GM12873 (cell line): ENCODE data around the gene TACC2.

ENCODE experiments used
- TF ChIP-seq, protein P1 (sequence below): IDR thresholded peaks from 2 replicates; pipeline ENCODE4 v1.5.1; 2012; ENCODE audit warnings: low read depth, mild to moderate bottlenecking, moderate library complexity, low read length, control low read depth; ENCODE audit not compliant: insufficient read depth; ENCODE audit errors: missing control alignments

The TACC2 gene

DNA sequence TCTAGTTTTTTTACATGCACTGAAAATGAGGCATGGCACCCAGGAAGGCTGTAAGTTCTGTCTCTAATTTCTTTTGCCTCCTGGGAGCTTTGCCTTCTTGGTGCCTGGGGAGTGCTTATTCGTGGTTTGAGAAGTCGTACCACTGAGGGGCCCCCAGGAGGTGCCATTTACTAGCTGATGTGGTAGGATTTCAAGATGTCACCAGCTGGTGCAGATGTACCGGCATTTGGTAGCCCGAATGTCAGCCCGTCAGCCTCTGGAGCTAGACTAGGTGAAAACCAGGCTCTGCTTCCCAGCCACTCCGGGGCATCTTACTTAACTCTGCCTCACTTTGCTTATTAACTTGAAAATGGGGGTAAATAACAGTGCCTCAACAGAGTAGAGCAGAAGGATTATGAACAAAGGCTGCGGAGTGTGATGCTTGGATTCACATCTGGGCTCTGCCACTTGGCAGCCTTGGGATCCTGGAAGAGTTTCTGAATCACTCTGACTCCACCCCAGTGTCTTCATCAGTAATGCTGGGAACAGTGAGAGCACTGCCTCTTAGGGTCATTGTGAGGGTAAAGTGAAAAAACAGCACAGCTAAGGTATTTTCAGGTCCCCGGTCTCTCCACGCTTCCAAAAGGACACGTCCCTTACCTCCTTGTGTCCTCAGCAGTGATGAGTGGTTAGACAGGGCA lies 250.8 kb downstream of the TACC2 start:
- TF ChIP-seq, protein P1, sequence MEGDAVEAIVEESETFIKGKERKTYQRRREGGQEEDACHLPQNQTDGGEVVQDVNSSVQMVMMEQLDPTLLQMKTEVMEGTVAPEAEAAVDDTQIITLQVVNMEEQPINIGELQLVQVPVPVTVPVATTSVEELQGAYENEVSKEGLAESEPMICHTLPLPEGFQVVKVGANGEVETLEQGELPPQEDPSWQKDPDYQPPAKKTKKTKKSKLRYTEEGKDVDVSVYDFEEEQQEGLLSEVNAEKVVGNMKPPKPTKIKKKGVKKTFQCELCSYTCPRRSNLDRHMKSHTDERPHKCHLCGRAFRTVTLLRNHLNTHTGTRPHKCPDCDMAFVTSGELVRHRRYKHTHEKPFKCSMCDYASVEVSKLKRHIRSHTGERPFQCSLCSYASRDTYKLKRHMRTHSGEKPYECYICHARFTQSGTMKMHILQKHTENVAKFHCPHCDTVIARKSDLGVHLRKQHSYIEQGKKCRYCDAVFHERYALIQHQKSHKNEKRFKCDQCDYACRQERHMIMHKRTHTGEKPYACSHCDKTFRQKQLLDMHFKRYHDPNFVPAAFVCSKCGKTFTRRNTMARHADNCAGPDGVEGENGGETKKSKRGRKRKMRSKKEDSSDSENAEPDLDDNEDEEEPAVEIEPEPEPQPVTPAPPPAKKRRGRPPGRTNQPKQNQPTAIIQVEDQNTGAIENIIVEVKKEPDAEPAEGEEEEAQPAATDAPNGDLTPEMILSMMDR: no peak

- TF ChIP-seq, protein P1: no peak
Measured at GRCh38 chr10:122240401-122240800, 251.4 kb downstream of the TACC2 start.

DNA sequence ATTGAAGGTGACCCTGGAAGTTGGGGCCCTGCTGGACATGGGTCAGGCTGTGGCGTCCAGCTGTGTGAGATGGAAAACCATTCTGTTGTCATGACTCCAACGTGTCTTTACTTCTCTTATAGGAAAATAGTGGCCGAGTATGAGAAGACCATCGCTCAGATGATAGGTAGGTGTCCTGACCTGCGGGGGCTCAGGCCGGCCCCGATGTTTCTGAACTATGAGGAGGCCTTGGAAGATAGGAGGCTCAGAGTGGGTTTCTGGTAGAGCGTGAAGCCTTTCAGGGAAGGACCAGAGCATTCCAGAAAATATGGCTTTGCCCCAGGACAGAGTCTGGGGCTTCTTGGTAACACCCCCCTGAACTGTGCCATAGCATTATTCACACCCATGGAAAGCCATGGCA lies 252.9 kb downstream of the TACC2 start:
- TF ChIP-seq, protein P1: no peak

DNA sequence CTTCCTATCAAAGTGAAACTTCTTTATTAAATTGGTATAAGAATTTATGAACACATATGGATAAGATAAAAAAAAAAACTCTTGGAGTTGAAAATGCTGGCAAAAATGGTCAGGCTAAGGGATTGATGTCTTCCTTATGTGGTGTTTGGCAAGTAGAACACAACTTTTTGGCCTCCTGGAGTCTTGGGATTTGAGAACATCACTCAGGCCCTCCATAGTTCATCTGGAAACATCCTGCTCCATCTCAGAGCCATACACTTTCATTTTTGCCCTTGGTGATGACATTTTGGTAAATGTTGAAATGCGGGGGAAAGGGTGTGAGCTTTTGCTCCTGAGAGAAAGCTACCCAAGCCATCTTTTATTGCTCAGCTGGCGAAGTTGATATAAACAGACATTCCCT lies 254.6 kb downstream of the TACC2 start:
- TF ChIP-seq, protein P1: no peak

DNA sequence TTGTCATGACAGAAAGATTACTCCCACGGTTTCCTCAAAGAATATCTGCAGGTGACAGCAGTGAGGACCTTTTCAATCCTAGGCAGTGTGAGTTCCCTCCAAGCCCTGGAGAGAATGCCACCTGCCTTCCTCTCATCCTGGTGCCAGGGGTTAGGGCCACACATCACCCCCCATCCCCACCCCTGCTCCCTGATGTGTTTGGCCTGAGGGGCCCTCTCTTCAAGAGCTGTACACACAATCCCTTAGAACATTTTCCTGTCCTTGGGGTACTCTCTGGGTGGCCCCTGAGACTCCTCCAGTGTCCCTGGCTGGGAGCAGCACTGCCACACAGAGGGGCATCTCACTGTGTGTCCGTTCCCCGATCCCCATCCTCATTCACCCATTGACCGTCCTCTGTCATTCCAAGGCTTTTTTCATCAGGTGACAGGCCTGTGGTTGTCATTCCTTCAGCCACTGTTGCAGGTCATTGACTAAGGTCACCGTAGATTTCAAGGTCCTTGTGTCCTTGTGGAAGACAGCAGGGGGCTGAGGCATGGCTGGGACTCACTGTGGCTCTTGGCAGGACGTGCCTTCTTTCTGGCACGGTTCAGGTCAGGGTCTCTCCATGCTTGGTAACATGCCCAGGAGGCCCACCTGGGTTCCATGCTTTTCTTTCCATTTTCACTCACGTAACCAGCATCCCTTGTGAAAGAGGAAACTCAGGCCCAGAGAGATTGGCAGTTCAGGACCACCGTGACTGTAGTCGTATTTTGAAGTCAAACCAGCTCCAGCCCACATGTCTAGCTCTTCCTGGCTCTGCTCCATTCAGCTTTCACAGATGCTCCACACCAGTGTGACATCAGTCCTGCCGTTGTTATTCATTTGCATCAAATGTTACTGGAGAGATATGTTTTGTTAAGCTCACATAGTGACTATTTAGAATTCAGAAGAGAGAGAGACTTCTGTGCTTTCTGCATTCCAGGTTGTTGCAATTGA lies 255.3 kb downstream of the TACC2 start:
- TF ChIP-seq, protein P1: no peak

- TF ChIP-seq, protein P1: no peak
Measured at GRCh38 chr10:122245136-122245535, 256.2 kb downstream of the TACC2 start.

DNA sequence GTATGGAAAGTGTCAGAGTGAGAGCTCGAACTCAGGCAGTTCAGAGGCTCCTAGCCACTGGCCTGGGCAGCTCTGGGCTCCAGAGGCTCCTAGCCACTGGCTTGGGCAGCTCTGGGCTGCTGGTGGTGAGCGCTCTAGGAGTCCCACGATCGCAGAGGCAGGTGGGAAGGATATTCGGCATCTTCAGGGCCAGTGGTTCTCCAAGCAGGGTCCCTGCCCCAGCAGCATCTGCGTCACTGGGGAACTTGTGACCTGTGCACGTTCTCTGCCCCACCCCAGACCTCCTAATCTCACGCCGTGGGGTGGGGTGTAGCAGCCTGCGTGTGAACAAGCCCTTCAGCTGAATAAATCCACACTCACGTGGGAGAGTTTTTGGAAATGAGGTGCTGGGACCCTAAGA lies 256.9 kb downstream of the TACC2 start:
- TF ChIP-seq, protein P1: no peak
